Measurements from ENCODE around the gene PLN. TPM values are rescaled to one million over a fixed set of nuclear protein-coding genes. Genes with fewer than 3 reads are reported as not detected.

PLN gene
- total RNA-seq, 4 donors from 2014 or later, result 32.6 to 52.0 (median 47.1) TPM

DNA sequence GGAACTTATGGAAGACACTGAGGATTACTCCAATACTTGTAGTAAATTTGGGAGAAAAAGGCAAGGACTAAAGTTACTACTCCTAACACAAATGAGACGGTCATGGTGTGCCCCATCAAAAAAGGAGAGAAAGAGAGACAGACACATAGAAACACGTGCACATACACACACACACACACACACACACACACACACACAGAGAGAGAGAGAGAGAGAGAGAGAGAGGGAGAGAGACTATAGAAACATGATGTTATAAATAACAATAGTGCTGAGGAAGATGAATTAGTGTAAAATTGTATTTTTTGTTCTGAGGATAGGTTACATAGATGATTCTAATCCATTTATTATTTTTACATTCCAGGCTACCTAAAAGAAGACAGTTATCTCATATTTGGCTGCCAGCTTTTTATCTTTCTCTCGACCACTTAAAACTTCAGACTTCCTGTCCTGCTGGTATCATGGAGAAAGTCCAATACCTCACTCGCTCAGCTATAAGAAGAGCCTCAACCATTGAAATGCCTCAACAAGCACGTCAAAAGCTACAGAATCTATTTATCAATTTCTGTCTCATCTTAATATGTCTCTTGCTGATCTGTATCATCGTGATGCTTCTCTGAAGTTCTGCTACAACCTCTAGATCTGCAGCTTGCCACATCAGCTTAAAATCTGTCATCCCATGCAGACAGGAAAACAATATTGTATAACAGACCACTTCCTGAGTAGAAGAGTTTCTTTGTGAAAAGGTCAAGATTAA is 10.5 kb downstream of the PLN start:
- 46 to 49% methylated on average over 6 of the region's 6 CpGs for WGBS, 2 donors (ENCODE audit: low coverage in 1 of 2)
- no peak for DNase-seq
- intact Hi-C loops (cut with DNase I; ENCODE audit: low total_unique reads) (no loop called here), in situ Hi-C loops (cut with MboI; ENCODE audit: low pct_ligation_motif_present in 1 of 4, low pct_unique_long_range_greater_than_20kb in 1 of 4, low sequenced_read_pairs in 3 of 4) (loop anchor here in 2 of 4 donors (25.0 kb wide), 2 partner anchors 229 to 571 kb away; no protein-coding TSS in a partner anchor)
- H3K4me1 ChIP-seq, result peaks cover 0 to 14% (median 0%) of the 10 kb centered on the region in 4 donors
- no peaks in the 10 kb centered on the region for H3K27me3 ChIP-seq
- H3K36me3 ChIP-seq, result no peaks in the 10 kb centered on the region
- TF ChIP-seq POLR2A (IDR thresholded peaks at IDR 0.05), result no peak
- H3K27ac ChIP-seq, result peak overlapping the region in 3 of 4 donors; percentile 13 to 43 (median 38)
- no peaks in the 10 kb centered on the region for H3K9me3 ChIP-seq
- H3K4me3 ChIP-seq, result no peak overlapping the region

DNA sequence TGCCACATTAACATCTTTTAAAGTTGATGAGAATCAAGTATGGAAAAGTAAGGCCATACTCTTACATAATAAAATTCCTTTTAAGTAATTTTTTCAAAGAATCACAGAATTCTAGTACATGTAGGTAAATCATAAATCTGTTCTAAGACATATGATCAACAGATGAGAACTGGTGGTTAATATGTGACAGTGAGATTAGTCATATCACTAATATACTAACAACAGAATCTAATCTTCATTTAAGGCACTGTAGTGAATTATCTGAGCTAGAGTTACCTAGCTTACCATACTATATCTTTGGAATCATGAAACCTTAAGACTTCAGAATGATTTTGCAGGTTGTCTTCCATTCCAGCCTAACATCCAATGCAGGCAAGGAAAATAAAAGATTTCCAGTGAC is 11.6 kb downstream of the PLN start:
- DNase-seq, result no peak

DNA sequence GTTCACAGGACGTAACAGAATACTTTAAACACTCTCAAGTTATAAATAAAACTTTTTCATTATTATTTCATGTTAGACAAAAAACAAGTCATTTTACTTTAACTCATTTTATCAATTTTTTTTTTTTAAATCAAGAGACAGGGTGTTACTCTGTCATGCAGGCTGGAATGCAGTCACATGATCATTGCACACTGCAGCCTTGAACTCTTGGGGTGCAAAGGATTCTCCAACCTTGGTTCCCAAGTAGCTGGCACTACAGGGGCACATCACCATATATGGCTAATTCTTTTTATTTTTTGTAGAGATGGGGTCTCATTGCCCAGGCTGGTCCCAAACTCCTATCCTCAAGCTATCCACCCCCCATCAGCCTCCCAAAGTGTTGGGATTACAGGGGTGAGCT is 14.2 kb downstream of the PLN start:
- TF ChIP-seq EP300 (IDR thresholded peaks at IDR 0.05; ENCODE audit: low read depth) (no peak), POLR2A (IDR thresholded peaks at IDR 0.05) (no peak), POLR2AphosphoS5 (IDR thresholded peaks at IDR 0.05) (no peak)
- TF ChIP-seq, protein P1, sequence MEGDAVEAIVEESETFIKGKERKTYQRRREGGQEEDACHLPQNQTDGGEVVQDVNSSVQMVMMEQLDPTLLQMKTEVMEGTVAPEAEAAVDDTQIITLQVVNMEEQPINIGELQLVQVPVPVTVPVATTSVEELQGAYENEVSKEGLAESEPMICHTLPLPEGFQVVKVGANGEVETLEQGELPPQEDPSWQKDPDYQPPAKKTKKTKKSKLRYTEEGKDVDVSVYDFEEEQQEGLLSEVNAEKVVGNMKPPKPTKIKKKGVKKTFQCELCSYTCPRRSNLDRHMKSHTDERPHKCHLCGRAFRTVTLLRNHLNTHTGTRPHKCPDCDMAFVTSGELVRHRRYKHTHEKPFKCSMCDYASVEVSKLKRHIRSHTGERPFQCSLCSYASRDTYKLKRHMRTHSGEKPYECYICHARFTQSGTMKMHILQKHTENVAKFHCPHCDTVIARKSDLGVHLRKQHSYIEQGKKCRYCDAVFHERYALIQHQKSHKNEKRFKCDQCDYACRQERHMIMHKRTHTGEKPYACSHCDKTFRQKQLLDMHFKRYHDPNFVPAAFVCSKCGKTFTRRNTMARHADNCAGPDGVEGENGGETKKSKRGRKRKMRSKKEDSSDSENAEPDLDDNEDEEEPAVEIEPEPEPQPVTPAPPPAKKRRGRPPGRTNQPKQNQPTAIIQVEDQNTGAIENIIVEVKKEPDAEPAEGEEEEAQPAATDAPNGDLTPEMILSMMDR (IDR thresholded peaks at IDR 0.05), result no peak
- in situ Hi-C loops (cut with MboI; ENCODE audit: low pct_ligation_motif_present in 1 of 4, low pct_unique_long_range_greater_than_20kb in 1 of 4, low sequenced_read_pairs in 3 of 4), result loop anchor here in 3 of 4 donors (10.0 to 25.0 kb wide), 3 partner anchors 63 to 575 kb away; no protein-coding TSS in a partner anchor

More for the DNA sequence above, 11.6 kb downstream of the PLN start:
- no peaks in the 10 kb centered on the region for H3K9me3 ChIP-seq
- no peak overlapping the region for H3K4me3 ChIP-seq
- TF ChIP-seq POLR2A (IDR thresholded peaks at IDR 0.05) (no peak), POLR2AphosphoS5 (IDR thresholded peaks at IDR 0.05) (no peak), EP300 (IDR thresholded peaks at IDR 0.05; ENCODE audit: low read depth) (no peak)
- TF ChIP-seq, protein P1 (IDR thresholded peaks at IDR 0.05), result no peak
- in situ Hi-C loops (cut with MboI; ENCODE audit: low pct_ligation_motif_present in 1 of 4, low pct_unique_long_range_greater_than_20kb in 1 of 4, low sequenced_read_pairs in 3 of 4), result loop anchor here in 3 of 4 donors (10.0 to 25.0 kb wide), 3 partner anchors 65 to 572 kb away; no protein-coding TSS in a partner anchor
- H3K27me3 ChIP-seq, result no peaks in the 10 kb centered on the region
- no peaks in the 10 kb centered on the region for H3K36me3 ChIP-seq
- intact Hi-C loops (cut with DNase I; ENCODE audit: low total_unique reads), result no loop called here
- H3K27ac ChIP-seq, result no peak overlapping the region
- H3K4me1 ChIP-seq, result peaks cover 0 to 14% (median 0%) of the 10 kb centered on the region in 4 donors

DNA sequence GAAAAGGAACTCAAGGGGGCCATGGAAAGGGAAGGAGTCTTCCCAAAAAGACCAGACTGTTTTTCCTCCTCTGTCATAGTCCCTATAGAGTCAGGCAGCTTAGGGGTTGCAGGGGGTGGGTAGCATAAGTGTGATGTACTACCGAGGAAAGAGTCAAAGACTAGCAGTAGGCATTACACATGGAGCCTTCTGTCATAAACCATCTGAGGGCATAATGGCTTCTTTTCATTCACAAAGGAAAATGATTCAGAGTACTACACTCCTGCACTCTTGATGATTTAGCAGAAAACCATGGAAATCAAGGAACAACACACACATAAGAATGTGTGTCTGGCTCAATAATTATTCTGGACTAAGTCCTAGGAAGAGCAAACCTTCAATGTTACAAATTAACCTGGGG is 14.9 kb downstream of the PLN start:
- Histone ChIP-seq H3K27ac (no peak overlapping the region), H3K9me3 (no peaks in the 10 kb centered on the region), H3K27me3 (no peaks in the 10 kb centered on the region), H3K4me1 (peaks cover 0 to 16% (median 0%) of the 10 kb centered on the region in 4 donors), H3K36me3 (no peaks in the 10 kb centered on the region), H3K4me3 (no peak overlapping the region)
- DNase-seq, result no peak
- in situ Hi-C loops (cut with MboI; ENCODE audit: low pct_ligation_motif_present in 1 of 4, low pct_unique_long_range_greater_than_20kb in 1 of 4, low sequenced_read_pairs in 3 of 4) (loop anchor here in 3 of 4 donors (10.0 to 25.0 kb wide), 3 partner anchors 62 to 576 kb away; no protein-coding TSS in a partner anchor), intact Hi-C loops (cut with DNase I; ENCODE audit: low total_unique reads) (no loop called here)
- 74% methylated on average over 1 of the region's 1 CpG; no CpG with 5 or more reads in 1 of the 2 donors for WGBS, 2 donors (ENCODE audit: low coverage in 1 of 2)
- TF ChIP-seq POLR2AphosphoS5 (IDR thresholded peaks at IDR 0.05) (no peak), EP300 (IDR thresholded peaks at IDR 0.05; ENCODE audit: low read depth) (no peak), POLR2A (IDR thresholded peaks at IDR 0.05) (no peak)
- TF ChIP-seq, protein P1 (IDR thresholded peaks at IDR 0.05), result no peak

More for the DNA sequence above, 14.2 kb downstream of the PLN start:
- Histone ChIP-seq H3K27me3 (no peaks in the 10 kb centered on the region), H3K4me1 (peaks cover 0 to 14% (median 0%) of the 10 kb centered on the region in 4 donors), H3K9me3 (no peaks in the 10 kb centered on the region), H3K36me3 (no peaks in the 10 kb centered on the region), H3K27ac (no peak overlapping the region), H3K4me3 (no peak overlapping the region)
- intact Hi-C loops (cut with DNase I; ENCODE audit: low total_unique reads), result no loop called here
- WGBS, 2 donors (ENCODE audit: low coverage in 1 of 2), result 86 to 88% methylated on average over 1 of the region's 1 CpG
- DNase-seq, result no peak
